H1 (cell line): Measurements from ENCODE around the gene AP2B1.

Source experiments
- ATF3 ChIP-seq: IDR thresholded peaks from 2 replicates; pipeline ENCODE4 v1.6.1; 2011; ENCODE audit warnings: low read depth, mild to moderate bottlenecking, low read length; ENCODE audit not compliant: insufficient read depth
- CHD2 ChIP-seq: IDR thresholded peaks from 2 replicates; pipeline ENCODE4 v1.6.1; 2012; ENCODE audit warnings: low read length, improper control_type of control experiment
- CTCF ChIP-seq, 3 experiments: IDR thresholded peaks; 1 replicate in 2 of 3; 2 replicates in 1 of 3; pipeline versions ENCODE4 v1.5.1 to v1.6.1; 2011; ENCODE audit warnings: low read length in 3 of 3, mild to moderate bottlenecking in 3 of 3, inconsistent platforms in 2 of 3, low read depth in 1 of 3, moderate library complexity in 1 of 3; ENCODE audit not compliant: insufficient read depth in 1 of 3; ENCODE audit errors: control extremely low read depth in 1 of 3
- FOSL1 ChIP-seq: IDR thresholded peaks from 2 replicates; pipeline ENCODE4 v1.6.1; 2011; ENCODE audit warnings: mild to moderate bottlenecking, low read depth, low read length, moderate library complexity; ENCODE audit not compliant: insufficient read depth
- POLR2A ChIP-seq, 2 experiments: IDR thresholded peaks; 1 replicate in 1 of 2; 2 replicates in 1 of 2; pipeline ENCODE4 v1.6.1; 2011; ENCODE audit warnings: low read depth in 2 of 2, low read length in 2 of 2, mild to moderate bottlenecking in 2 of 2; ENCODE audit errors: control extremely low read depth in 1 of 2
- RAD21 ChIP-seq, 2 experiments: IDR thresholded peaks in 1 of 2; conservative IDR thresholded peaks in 1 of 2; 2 replicates each; pipeline ENCODE4 v1.6.1; 2011; ENCODE audit warnings: low read depth in 2 of 2, low read length in 2 of 2, improper control_type of control experiment in 1 of 2, inconsistent platforms in 1 of 2, mild to moderate bottlenecking in 1 of 2, moderate library complexity in 1 of 2

DNA sequence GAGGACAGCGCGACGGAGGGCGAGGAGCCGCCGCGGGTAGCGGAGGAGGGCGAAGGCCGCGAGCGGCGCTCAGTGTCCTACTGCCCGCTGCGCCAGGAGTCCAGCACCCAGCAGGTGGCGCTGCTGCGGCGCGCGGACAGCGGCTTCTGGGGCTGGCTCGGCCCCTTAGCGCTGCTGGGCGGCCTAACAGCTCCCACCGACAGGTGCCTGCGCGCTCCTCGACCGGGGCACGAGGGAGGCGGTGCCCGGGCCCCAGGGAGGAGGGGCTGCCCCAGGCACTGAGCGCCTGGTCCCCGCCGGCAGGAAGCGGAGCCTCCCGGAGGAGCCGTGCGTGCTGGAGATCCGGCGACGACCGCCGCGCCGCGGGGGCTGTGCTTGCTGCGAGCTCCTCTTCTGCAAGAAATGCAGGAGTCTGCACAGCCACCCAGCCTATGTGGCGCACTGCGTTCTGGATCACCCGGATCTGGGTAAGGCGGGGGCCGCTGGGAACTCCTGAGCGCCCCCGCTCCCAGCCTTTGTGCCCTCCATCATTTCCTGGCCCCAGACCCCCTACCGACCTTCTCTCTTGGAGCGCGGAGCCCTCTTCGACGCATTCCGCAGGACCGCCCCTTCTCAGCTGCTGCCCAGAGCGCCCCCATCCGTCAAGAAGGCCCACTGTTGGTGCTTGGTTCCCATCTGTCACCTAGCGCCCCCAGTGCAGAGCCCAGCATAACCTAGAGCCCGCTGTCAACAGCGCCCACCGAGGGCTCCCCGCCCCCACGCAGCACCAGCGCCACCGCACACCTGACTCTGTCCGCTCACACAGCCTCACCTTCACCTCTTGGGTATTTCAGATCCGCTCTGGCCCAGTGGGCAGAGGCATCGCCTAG lies 177.2 kb downstream of the AP2B1 start:
- TF ChIP-seq ATF3, result 0 out of 2 replicates have a peak, but pooled peaks have one; percentile 17
- peak; percentile 50; the same call in 1 of the 2 replicates for TF ChIP-seq FOSL1
- TF ChIP-seq CTCF (IDR thresholded peaks at IDR 0.05; ENCODE audit: control extremely low read depth in 1 of 3, insufficient read depth in 1 of 3, low read depth in 1 of 3, low read length in 3 of 3), result peak; percentile 96 to 99 (median 97)
- TF ChIP-seq CHD2, result no peak
- TF ChIP-seq POLR2A (IDR thresholded peaks at IDR 0.05; ENCODE audit: control extremely low read depth in 1 of 2, low read depth in 2 of 2, low read length in 2 of 2), result peak in 1 of 2 experiments; percentile 34; a peak in 1 of 3 replicates
- peak; percentile 75 to 86 for TF ChIP-seq RAD21 (IDR thresholded peaks at IDR 0.05 in 1 of 2, conservative IDR thresholded peaks at IDR 0.05 in 1 of 2; ENCODE audit: low read depth in 2 of 2, low read length in 2 of 2)
